NT2/D1 (cell line): ENCODE measurements around the gene HCN1.
"Not testable (repeated sequence)": the region's sequence is repeated elsewhere in the genome, so short reads cannot be mapped to it uniquely, and the experiment has no call there.

Source experiments
- DNase-seq: peaks from one replicate; pipeline ENCODE4 v3.0.0-alpha.2; 2011; ENCODE audit warnings: low read depth, low spot score
- H3K27me3 ChIP-seq: 2 replicates; pipeline ENCODE4 v1.6.0; 2011; ENCODE audit warnings: mild to moderate bottlenecking; ENCODE audit not compliant: insufficient read length, insufficient read depth
- H3K36me3 ChIP-seq: 2 replicates; pipeline ENCODE4 v1.6.1; 2011; ENCODE audit warnings: mild to moderate bottlenecking, low read length, mixed read lengths; ENCODE audit not compliant: insufficient read depth, insufficient read length
- H3K4me1 ChIP-seq: 2 replicates; pipeline ENCODE4 v1.5.1; 2011; ENCODE audit not compliant: insufficient read depth, insufficient read length
- H3K4me3 ChIP-seq: 2 replicates; pipeline ENCODE4 v1.5.1; 2011; ENCODE audit warnings: low read depth; ENCODE audit not compliant: insufficient read length
- H3K9ac ChIP-seq: 2 replicates; pipeline ENCODE4 v1.6.0; 2011; ENCODE audit warnings: low read depth; ENCODE audit not compliant: insufficient read length
- H3K9me3 ChIP-seq: 2 replicates; pipeline ENCODE4 v1.5.1; 2011; ENCODE audit warnings: mild to moderate bottlenecking, low read length; ENCODE audit not compliant: insufficient read depth
- SUZ12 ChIP-seq: IDR thresholded peaks from 2 replicates; pipeline ENCODE4 v1.6.1; 2011; ENCODE audit not compliant: insufficient read length, insufficient read depth; ENCODE audit errors: extremely low read depth
- YY1 ChIP-seq: IDR thresholded peaks from 2 replicates; pipeline ENCODE4 v1.6.1; 2011; ENCODE audit not compliant: insufficient read length, insufficient read depth
- ZNF274 ChIP-seq: IDR thresholded peaks from 2 replicates; pipeline ENCODE4 v1.6.1; 2011; ENCODE audit warnings: mild to moderate bottlenecking, low read depth, low read length

HCN1 gene

DNA sequence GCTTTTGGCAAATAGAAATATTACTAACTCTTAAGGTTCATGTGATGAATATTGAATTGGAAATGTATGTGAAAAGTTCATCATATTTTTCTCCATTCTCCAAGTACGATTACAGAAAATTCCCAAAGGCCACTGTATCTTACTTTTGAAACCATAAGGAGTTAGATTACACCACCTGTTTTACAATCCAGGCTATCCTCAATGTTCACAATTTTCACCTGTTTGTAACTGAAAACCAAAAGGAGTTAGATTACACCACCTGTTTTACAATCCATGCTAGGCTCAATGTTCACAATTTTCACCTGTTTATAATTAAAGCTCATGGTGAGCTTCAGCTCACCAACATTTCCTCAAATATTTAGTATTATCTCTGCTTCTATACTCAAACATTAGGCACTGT is 188.0 kb downstream of the HCN1 start:
- DNase-seq, result no peak
- no peak for TF ChIP-seq ZNF274
- no peak for TF ChIP-seq SUZ12
- TF ChIP-seq YY1, result no peak
- no peaks in the 10 kb centered on the region for H3K9me3 ChIP-seq
- no peaks in the 10 kb centered on the region for H3K27me3 ChIP-seq
- H3K4me3 ChIP-seq, result no peak overlapping the region
- H3K36me3 ChIP-seq, result no peaks in the 10 kb centered on the region
- H3K4me1 ChIP-seq, result no peaks in the 10 kb centered on the region
- H3K9ac ChIP-seq, result no peak overlapping the region

DNA sequence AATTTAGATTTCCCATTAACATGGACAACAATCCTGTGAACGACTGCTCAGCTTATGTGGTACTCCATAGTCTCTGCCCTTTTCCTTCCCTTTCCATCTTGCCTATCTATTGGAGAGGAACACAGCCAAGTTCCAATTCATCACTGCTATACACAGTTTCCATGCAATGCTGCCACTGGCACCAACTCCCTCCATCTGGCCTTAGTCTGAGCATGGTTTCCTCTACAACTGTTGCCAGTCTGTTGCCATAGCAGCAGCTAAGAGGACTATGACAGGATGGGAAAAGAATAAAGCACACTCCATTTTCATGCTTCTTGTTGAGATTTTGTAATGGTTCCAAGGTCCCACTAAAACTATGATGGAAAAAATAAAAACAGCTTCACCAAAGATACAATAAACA is 189.0 kb downstream of the HCN1 start:
- no peak for DNase-seq
- Histone ChIP-seq H3K4me1 (no peaks in the 10 kb centered on the region), H3K4me3 (no peak overlapping the region), H3K27me3 (no peaks in the 10 kb centered on the region), H3K9ac (no peak overlapping the region), H3K36me3 (no peaks in the 10 kb centered on the region), H3K9me3 (no peaks in the 10 kb centered on the region)
- no peak for TF ChIP-seq YY1
- TF ChIP-seq SUZ12, result no peak
- TF ChIP-seq ZNF274, result no peak

DNA sequence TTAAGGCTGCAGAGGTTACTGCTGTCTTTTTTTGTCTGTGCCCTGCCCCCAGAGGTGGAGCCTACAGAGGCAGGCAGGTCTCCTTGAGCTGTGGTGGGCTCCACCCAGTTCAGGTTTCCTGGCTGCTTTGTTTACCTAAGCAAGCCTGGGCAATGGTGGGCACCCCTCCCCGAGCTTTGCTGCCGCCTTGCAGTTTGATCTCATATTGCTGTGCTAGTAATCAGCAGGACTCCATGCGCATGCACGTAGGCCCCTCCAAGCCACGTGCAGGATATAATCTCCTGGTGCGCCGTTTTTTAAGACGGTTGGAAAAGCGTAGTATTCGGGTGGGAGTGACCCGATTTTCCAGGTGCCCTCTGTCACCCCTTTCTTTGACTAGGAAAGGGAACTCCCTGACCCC is 197.2 kb downstream of the HCN1 start:
- H3K36me3 ChIP-seq, H3K9ac ChIP-seq, H3K27me3 ChIP-seq, H3K4me1 ChIP-seq, H3K4me3 ChIP-seq, H3K9me3 ChIP-seq, DNase-seq: not testable (repeated sequence)

DNA sequence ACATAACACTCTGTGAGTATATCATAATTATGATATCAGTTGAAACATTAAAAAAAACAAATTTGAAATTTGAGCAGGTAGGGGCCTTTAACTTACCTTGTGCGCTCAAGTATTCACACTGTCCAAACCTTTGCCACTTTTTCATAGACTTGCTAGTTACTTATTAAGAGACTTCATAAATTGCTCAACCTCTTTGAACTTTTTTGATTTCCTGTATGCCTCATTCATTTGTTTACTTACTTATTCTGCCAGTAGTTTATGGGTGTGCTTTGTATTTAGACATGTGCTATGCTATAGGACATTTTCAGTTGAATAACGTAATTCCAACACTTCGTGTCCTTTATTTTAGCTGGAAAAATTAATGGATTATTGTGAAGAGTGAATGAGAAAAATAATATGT is 204.8 kb downstream of the HCN1 start:
- Histone ChIP-seq H3K9me3 (no peaks in the 10 kb centered on the region), H3K9ac (no peak overlapping the region), H3K27me3 (no peaks in the 10 kb centered on the region), H3K4me3 (no peak overlapping the region), H3K36me3 (no peaks in the 10 kb centered on the region), H3K4me1 (no peaks in the 10 kb centered on the region)
- DNase-seq, result no peak
- TF ChIP-seq SUZ12 (no peak), YY1 (no peak), ZNF274 (no peak)

DNA sequence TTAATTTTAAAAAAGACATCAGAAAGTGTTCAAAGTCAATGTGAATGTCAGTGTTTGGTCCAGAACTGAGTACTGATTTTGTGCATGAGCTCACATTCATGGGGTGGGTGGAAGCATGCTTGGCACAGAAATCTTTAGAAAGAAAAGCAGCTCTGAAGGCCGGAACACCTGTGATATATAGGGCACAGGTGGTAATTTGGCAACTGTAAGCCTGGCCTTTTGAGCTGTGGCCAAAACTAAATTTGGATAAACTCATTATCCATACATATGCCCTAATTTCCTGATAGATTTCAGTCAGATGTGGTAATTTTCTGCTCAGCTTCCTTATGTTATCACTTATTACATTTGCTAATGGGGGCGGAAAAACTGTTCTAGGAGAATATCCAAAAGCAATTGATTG is 211.4 kb downstream of the HCN1 start:
- H3K4me1 ChIP-seq, result no peaks in the 10 kb centered on the region
- no peaks in the 10 kb centered on the region for H3K9me3 ChIP-seq
- no peak overlapping the region for H3K4me3 ChIP-seq
- TF ChIP-seq ZNF274 (no peak), SUZ12 (no peak), YY1 (no peak)
- H3K36me3 ChIP-seq, result no peaks in the 10 kb centered on the region
- no peaks in the 10 kb centered on the region for H3K27me3 ChIP-seq
- no peak for DNase-seq
- no peak overlapping the region for H3K9ac ChIP-seq

DNA sequence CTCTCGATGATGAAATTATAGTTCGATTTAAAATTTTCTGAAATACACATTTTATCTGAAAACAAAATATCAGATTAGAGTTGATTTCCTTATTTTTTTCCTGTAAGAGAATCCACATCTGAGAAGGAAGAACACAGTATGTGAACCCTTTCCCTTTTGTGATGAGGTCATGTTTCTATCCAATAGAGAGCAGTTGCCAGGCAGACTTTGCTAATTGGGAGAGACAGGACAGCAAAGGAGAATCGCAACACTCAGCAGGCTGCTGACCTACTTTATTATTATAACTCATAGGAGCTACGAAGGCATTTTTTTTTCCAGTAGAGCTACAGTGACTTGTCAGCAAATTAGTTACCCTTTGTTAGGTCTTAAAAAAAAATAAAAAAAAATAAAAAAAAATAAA is 242.1 kb downstream of the HCN1 start:
- no peak for TF ChIP-seq YY1
- no peak for TF ChIP-seq ZNF274
- TF ChIP-seq SUZ12, result no peak
- Histone ChIP-seq H3K36me3 (no peaks in the 10 kb centered on the region), H3K27me3 (no peaks in the 10 kb centered on the region), H3K9ac (no peak overlapping the region), H3K9me3 (no peaks in the 10 kb centered on the region), H3K4me3 (no peak overlapping the region), H3K4me1 (no peaks in the 10 kb centered on the region)
- no peak for DNase-seq

DNA sequence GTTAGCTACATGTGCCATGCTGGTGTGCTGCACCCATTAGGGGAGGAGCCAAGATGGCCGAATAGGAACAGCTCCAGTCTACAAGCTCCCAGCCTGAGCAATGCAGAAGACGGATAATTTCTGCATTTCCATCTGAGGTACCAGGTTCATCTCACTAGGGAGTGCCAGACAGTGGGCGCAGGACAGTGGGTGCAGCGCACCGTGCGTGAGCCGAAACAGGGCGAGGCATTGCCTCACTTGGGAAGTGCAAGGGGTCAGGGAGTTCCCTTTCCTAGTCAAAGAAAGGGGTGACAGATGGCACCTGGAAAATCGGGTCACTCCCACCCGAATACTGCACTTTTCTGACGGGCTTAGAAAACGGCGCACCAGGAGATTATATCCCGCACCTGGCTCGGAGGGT is 251.3 kb downstream of the HCN1 start:
- not testable (repeated sequence) for DNase-seq, H3K4me1 ChIP-seq, H3K4me3 ChIP-seq, H3K9me3 ChIP-seq, H3K27me3 ChIP-seq, H3K36me3 ChIP-seq, H3K9ac ChIP-seq

DNA sequence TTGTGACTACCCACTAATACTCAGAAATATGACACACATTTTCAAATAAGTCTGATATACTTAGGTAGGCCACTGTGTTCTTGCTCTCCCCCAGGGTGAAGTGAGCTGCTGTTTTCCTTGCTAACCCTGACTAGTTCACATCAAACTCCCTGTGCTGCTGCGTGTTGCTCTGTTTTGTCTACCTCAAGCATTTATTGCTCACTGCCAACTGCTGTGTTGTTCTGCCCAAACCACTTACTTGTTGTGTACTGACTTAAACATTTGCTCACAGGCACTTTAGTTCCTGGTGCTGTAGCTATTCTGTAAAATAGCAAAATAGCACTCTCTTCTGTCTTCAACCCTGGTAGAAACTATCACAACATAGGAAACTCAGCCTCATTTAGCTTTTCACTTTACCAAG is 255.7 kb downstream of the HCN1 start:
- DNase-seq, result no peak
- H3K9ac ChIP-seq, result no peak overlapping the region
- no peaks in the 10 kb centered on the region for H3K27me3 ChIP-seq
- H3K9me3 ChIP-seq, result no peaks in the 10 kb centered on the region; the same call in 1 of the 2 replicates
- H3K4me3 ChIP-seq, result no peak overlapping the region
- TF ChIP-seq ZNF274, result no peak
- no peak for TF ChIP-seq SUZ12
- TF ChIP-seq YY1, result no peak
- no peaks in the 10 kb centered on the region for H3K4me1 ChIP-seq
- H3K36me3 ChIP-seq, result no peaks in the 10 kb centered on the region
